Adipocyte (in vitro differentiated cells): Measurements from ENCODE around the gene LRIG1.

ENCODE experiments used
- DNase-seq: peaks from one replicate; pipeline ENCODE4 v3.0.0-alpha.2; 2015; ENCODE audit warnings: low read depth
- H3K27me3 ChIP-seq: replicated peaks from 2 replicates; pipeline ENCODE4 v1.7.0; 2013; ENCODE audit warnings: mild to moderate bottlenecking, low read length, moderate library complexity; ENCODE audit not compliant: control insufficient read depth, insufficient read depth
- H3K36me3 ChIP-seq: 2 replicates; pipeline ENCODE4 v1.7.0; 2013; ENCODE audit warnings: low read length, mild to moderate bottlenecking, moderate library complexity; ENCODE audit not compliant: control insufficient read depth, insufficient read depth, severe bottlenecking
- H3K4me1 ChIP-seq: 2 replicates; pipeline ENCODE4 v1.7.0; 2013; ENCODE audit warnings: mild to moderate bottlenecking, low read length, moderate library complexity; ENCODE audit not compliant: control insufficient read depth, insufficient read depth
- H3K4me3 ChIP-seq: 2 replicates; pipeline ENCODE4 v1.7.0; 2013; ENCODE audit warnings: mild to moderate bottlenecking, low read length, moderate library complexity
- H3K9ac ChIP-seq: 2 replicates; pipeline ENCODE4 v1.7.0; 2013; ENCODE audit warnings: mild to moderate bottlenecking, low read length, moderate library complexity
- H3K9me3 ChIP-seq: 2 replicates; pipeline ENCODE4 v1.7.0; 2013; ENCODE audit warnings: mild to moderate bottlenecking, low read length, moderate library complexity; ENCODE audit not compliant: control insufficient read depth

Gene LRIG1

GRCh38 chr3:66383998-66384745, 116.7 kb downstream of the LRIG1 start:
- no peaks in the 10 kb centered on the region for H3K27me3 ChIP-seq
- no peak for DNase-seq
- H3K4me3 ChIP-seq: no peak overlapping the region
- peaks cover 5% of the 10 kb centered on the region for H3K4me1 ChIP-seq
- peaks cover 4% of the 10 kb centered on the region for H3K9me3 ChIP-seq
- H3K36me3 ChIP-seq: peaks cover 72% of the 10 kb centered on the region
- no peak overlapping the region for H3K9ac ChIP-seq

- peaks cover 5% of the 10 kb centered on the region for H3K4me1 ChIP-seq
- no peak for DNase-seq
- peaks cover 4% of the 10 kb centered on the region for H3K9me3 ChIP-seq
- no peak overlapping the region for H3K4me3 ChIP-seq
- no peaks in the 10 kb centered on the region for H3K27me3 ChIP-seq
- H3K36me3 ChIP-seq: peaks cover 74% of the 10 kb centered on the region
- no peak overlapping the region for H3K9ac ChIP-seq
Measured at GRCh38 chr3:66383023-66383422, 117.8 kb downstream of the LRIG1 start.

- Histone ChIP-seq H3K4me1 (peaks cover 7% of the 10 kb centered on the region), H3K9me3 (peaks cover 4% of the 10 kb centered on the region), H3K9ac (no peak overlapping the region), H3K4me3 (no peak overlapping the region), H3K36me3 (peaks cover 74% of the 10 kb centered on the region), H3K27me3 (no peaks in the 10 kb centered on the region)
- DNase-seq: no peak
Measured at GRCh38 chr3:66382142-66382541, 118.7 kb downstream of the LRIG1 start.

DNA sequence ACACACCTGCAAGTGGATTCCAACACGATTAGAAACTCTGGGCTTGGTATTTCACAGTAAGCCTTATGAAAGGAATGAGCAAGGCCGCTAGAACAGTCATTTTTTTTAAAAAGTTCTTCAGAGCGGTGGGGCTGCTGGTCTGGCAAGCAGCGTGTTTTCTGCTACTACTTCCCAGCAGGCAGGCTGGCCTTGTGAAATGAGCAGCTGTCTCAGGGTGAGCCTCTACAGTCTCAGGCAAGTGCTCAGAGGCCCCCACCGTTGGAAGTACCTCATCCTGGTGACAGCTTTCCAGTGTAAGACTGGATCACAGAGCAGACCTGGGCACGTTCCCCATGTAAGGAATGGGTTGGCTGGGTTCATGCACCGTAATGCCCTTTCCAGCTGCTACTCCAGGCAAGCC, 119.2 kb downstream of the LRIG1 start:
- H3K4me3 ChIP-seq: no peak overlapping the region
- no peak for DNase-seq
- no peak overlapping the region for H3K9ac ChIP-seq
- H3K27me3 ChIP-seq: no peaks in the 10 kb centered on the region
- H3K4me1 ChIP-seq: peaks cover 9% of the 10 kb centered on the region
- H3K9me3 ChIP-seq: peaks cover 4% of the 10 kb centered on the region
- peaks cover 74% of the 10 kb centered on the region for H3K36me3 ChIP-seq

- Histone ChIP-seq H3K4me1 (peaks cover 14% of the 10 kb centered on the region), H3K36me3 (peaks cover 62% of the 10 kb centered on the region), H3K27me3 (no peaks in the 10 kb centered on the region), H3K4me3 (no peak overlapping the region), H3K9me3 (peaks cover 4% of the 10 kb centered on the region), H3K9ac (no peak overlapping the region)
- DNase-seq: no peak
Measured at GRCh38 chr3:66380200-66380932, 120.5 kb downstream of the LRIG1 start.

DNA sequence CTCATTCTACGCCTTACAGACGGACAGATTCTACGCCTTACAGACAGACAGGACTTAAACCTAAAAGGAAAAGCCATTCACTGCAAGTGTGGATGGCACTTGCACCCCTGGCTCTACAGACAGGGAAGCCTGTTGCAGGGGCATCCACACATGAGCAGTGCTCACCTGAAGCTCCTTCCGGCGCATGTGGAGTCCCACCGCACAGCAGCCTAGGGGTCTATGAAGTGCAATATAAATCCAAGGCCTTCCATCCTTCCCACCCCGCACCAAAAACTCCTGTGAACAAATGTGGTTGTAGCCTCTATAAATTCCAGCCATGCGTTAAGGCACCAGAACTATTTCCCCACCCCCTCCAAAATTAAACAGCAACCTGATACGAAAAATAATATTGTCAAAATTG, 121.3 kb downstream of the LRIG1 start:
- no peak for DNase-seq
- Histone ChIP-seq H3K36me3 (peaks cover 55% of the 10 kb centered on the region), H3K9ac (no peak overlapping the region), H3K9me3 (no peaks in the 10 kb centered on the region), H3K4me3 (no peak overlapping the region), H3K27me3 (no peaks in the 10 kb centered on the region), H3K4me1 (peaks cover 14% of the 10 kb centered on the region)

DNA sequence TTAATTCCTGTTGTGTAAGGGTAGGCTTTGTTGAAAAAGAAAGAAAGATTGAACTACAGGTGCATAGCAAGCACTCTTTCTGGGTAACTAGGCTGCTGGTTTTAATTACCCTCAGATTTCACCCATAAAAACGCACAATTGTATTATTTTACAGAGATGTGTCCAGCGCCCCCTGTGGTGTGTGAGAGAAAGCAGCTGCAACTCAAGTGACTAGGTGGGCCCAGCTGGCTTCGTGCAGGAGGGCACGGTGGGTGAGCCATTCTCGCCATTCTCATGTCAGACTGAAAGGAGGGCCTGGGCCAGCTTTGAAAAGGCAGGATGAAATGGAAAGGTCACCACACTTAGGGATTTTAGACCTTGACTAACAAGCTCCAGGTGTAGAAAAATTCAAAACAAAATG, 122.6 kb downstream of the LRIG1 start:
- peaks cover 14% of the 10 kb centered on the region for H3K4me1 ChIP-seq
- no peak overlapping the region for H3K4me3 ChIP-seq
- no peak overlapping the region for H3K9ac ChIP-seq
- no peaks in the 10 kb centered on the region for H3K27me3 ChIP-seq
- H3K36me3 ChIP-seq: peaks cover 43% of the 10 kb centered on the region
- DNase-seq: peak; percentile 18
- H3K9me3 ChIP-seq: no peaks in the 10 kb centered on the region

- no peak for DNase-seq
- Histone ChIP-seq H3K9me3 (no peaks in the 10 kb centered on the region), H3K9ac (no peak overlapping the region), H3K27me3 (no peaks in the 10 kb centered on the region), H3K4me3 (no peak overlapping the region), H3K36me3 (peaks cover 38% of the 10 kb centered on the region), H3K4me1 (peaks cover 14% of the 10 kb centered on the region)
Measured at GRCh38 chr3:66377800-66378199, 123.0 kb downstream of the LRIG1 start.

DNA sequence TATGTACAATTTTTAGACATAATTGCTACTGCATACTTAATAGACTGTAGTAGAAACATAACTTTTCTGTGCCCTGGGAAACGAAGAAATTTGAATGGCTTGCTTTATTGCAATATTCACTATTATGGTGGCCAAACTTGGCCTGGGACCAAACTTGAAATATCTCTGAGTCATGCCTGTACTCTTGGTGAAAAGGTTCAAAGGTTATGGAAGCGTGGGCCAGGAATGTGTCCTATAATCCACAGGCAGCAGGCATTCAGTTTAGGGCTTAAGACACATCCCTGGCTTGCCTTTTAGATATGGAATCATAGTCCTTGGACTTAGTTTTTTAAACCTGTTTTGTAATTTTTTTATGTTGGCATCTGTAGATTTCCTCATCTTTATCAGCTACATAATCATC, 124.3 kb downstream of the LRIG1 start:
- DNase-seq: peak; percentile 71
- no peaks in the 10 kb centered on the region for H3K9me3 ChIP-seq
- peaks cover 26% of the 10 kb centered on the region for H3K36me3 ChIP-seq

DNA sequence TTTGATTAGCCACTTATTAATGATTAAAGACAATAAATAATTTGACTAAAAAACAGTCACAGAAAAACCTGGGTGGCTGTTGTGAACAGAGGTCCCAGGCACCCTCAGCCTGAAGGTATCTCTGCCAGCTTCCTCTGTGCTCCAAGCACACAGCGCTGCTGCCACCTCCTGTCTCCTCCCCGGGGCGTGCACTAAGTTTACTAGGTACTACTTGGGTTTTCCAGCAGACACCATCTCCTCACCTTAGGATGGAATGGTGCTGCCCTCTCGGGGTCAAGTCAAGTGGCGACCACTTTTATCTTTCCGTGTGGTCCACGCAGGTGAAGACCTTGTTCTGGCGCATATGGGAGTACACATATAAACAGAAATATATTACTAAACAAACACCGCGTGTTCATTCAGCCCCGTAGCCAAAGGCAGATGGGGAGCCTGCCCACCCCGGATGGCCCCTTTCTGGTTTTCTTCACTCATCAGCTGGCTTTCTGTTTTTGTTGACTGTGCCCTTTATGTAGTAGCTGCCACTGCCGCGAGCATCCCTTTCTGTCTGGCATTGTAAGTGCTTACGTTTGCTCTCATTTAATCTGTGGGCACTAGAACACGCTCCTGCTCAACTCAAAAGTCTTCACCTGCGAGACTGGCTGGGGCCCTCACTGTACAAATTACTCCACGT, 128.0 kb downstream of the LRIG1 start:
- Histone ChIP-seq H3K4me1 (peaks cover 14% of the 10 kb centered on the region), H3K4me3 (no peak overlapping the region), H3K36me3 (peaks cover 9% of the 10 kb centered on the region), H3K27me3 (no peaks in the 10 kb centered on the region), H3K9ac (no peak overlapping the region), H3K9me3 (no peaks in the 10 kb centered on the region)
- peak; percentile 4 for DNase-seq

More for the DNA sequence above, 124.3 kb downstream of the LRIG1 start:
- H3K4me1 ChIP-seq: peaks cover 14% of the 10 kb centered on the region
- no peak overlapping the region for H3K4me3 ChIP-seq
- H3K9ac ChIP-seq: no peak overlapping the region
- no peaks in the 10 kb centered on the region for H3K27me3 ChIP-seq

DNA sequence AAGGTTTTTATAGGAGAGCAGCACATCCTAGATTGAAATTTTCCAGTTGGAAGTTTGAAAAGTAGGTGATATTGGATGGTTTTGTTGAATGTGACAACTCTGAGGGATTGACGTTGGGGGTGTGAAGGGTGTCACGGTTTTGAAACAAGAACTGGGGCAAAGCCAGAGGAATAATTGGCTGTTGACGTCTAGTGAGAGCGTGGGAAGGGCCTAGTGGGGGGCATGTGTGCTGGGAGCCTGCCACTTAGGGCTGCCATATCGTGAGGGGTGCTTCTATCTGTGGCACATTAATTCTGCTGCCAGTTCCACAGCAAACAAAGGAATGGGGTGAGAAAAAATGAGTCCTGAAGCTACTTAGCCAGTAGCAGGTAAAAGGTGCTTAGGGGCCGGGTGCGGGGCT, 129.4 kb downstream of the LRIG1 start:
- Histone ChIP-seq H3K9me3 (no peaks in the 10 kb centered on the region), H3K9ac (no peak overlapping the region), H3K36me3 (peaks cover 9% of the 10 kb centered on the region)

More for the DNA sequence above, 129.4 kb downstream of the LRIG1 start:
- no peak for DNase-seq
- Histone ChIP-seq H3K27me3 (no peaks in the 10 kb centered on the region), H3K4me3 (no peak overlapping the region), H3K4me1 (peaks cover 3% of the 10 kb centered on the region)
